Measurements from ENCODE around the gene TBC1D2B. TPM values are rescaled to one million over a fixed set of nuclear protein-coding genes. Genes with fewer than 3 reads are reported as not detected.
"Not testable (repeated sequence)": the region's sequence is repeated elsewhere in the genome, so short reads cannot be mapped to it uniquely, and the experiment has no call there.

TBC1D2B gene
- total and polyA plus RNA-seq, 4 donors: 8.4 to 119 (median 22.0) TPM

DNA sequence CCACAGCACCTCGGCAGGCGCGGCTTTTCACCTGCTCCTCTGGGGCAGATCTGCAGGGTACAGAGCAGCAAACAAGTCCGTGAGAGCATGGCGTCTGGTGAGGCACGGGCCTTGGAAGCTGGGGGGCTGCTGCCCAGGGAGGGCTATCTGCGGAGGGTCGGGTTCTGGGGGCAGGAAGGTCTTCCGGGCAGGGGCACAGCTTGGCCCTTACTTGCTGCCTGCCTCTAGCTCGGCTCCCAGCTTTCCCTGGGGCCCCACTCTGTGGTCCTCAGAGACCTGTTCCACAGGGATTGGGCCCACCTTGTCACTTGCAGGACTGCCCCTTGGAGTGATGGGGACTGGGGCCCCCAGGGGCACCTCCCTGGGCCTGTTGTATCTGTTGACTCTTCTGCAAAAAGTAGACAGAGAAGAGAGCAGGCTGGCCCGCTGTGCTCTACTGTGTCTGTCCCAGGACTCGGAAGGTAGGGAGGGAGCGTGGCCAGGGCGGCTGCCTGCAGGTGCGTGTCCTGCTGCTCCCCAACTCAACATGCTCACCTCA, 84.1 kb downstream of the TBC1D2B start:
- no peak for TF ChIP-seq SP1 (IDR thresholded peaks at IDR 0.05)
- TF ChIP-seq JUND (IDR thresholded peaks at IDR 0.05): no peak
- TF ChIP-seq NR2F2 (IDR thresholded peaks at IDR 0.05): no peak
- H3K9me3 ChIP-seq (ENCODE audit: control insufficient read depth in 4 of 4, low read length in 3 of 4): no peaks in the 10 kb centered on the region
- WGBS: 94% methylated on average over 15 of the region's 15 CpGs
- peak overlapping the region; percentile 41 to 42 for H3K27ac ChIP-seq (ENCODE audit: low read depth in 1 of 2, low read length in 2 of 2)
- no peak overlapping the region for H3K9ac ChIP-seq (ENCODE audit: low read depth in 1 of 2, low read length in 2 of 2)
- H3K36me3 ChIP-seq (ENCODE audit: control insufficient read depth in 4 of 4, insufficient read depth in 3 of 4, low read depth in 1 of 4, low read length in 3 of 4): peaks cover 7 to 22% (median 15%) of the 10 kb centered on the region in 4 donors
- peaks cover 4 to 19% (median 11%) of the 10 kb centered on the region in 4 donors for H3K4me1 ChIP-seq (ENCODE audit: control insufficient read depth in 4 of 4, insufficient read depth in 4 of 4, low read length in 3 of 4)
- no peak for DNase-seq (ENCODE audit: low spot score)
- no peaks in the 10 kb centered on the region for H3K27me3 ChIP-seq (ENCODE audit: control insufficient read depth in 4 of 4, insufficient read depth in 4 of 4, low read length in 3 of 4)
- no peak overlapping the region for H3K4me3 ChIP-seq (ENCODE audit: low read depth in 1 of 3, low read length in 3 of 3)

DNA sequence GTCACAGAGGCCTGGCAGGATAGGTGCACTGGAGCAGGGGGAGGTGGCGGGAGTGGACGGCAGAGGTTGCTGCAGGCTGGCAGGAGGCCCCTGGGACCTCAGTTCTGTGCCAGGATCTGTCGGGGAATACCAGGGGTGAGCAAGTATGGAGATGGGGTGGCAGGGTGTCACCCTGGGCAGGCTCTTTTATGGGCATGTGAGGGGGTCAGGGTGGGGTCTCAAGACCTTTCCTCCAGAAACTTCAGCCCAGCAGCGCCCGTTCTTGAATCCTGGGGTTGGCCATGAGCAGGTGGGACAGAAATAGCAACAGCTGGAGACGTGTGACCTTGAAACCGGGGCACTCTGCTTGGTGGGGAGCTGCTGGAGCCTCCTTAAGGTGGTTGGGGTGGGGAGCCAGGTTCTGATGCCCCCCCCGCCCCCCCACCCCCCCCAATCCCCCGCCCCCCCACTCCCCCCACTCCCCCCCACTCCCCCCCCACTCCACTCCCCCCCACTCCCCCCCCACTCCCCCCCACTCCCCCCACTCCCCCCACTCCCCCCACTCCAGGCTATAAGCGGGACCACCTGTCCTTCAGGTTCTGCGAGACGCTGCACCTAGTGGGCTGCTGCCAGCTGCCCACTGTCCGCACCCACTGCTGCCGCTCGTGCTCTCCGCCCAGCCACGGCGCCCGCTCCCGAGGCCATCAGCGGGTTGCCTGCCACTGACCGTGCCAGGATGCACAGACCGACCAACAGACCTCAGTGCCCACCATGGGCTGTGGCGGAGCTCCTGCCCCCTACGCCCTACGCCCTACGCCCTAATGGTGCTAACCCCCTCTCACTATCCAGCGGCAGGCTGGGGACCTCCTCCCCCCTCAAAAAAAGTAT, 84.9 kb downstream of the TBC1D2B start:
- no peaks in the 10 kb centered on the region for H3K27me3 ChIP-seq (ENCODE audit: control insufficient read depth in 4 of 4, insufficient read depth in 4 of 4, low read length in 3 of 4)
- peak overlapping the region; percentile 9 to 50 for H3K27ac ChIP-seq (ENCODE audit: low read depth in 1 of 2, low read length in 2 of 2)
- peaks cover 7 to 16% (median 10%) of the 10 kb centered on the region in 4 donors for H3K36me3 ChIP-seq (ENCODE audit: control insufficient read depth in 4 of 4, insufficient read depth in 3 of 4, low read depth in 1 of 4, low read length in 3 of 4)
- TF ChIP-seq HNF4G (IDR thresholded peaks at IDR 0.05) (no peak), TAF1 (conservative IDR thresholded peaks at IDR 0.05) (no peak), ATF3 (IDR thresholded peaks at IDR 0.05) (no peak), EGR1 (IDR thresholded peaks at IDR 0.05; ENCODE audit: low read depth in 2 of 2) (no peak), SP1 (IDR thresholded peaks at IDR 0.05) (no peak), FOXA2 (IDR thresholded peaks at IDR 0.05) (no peak)
- TF ChIP-seq, protein P1, sequence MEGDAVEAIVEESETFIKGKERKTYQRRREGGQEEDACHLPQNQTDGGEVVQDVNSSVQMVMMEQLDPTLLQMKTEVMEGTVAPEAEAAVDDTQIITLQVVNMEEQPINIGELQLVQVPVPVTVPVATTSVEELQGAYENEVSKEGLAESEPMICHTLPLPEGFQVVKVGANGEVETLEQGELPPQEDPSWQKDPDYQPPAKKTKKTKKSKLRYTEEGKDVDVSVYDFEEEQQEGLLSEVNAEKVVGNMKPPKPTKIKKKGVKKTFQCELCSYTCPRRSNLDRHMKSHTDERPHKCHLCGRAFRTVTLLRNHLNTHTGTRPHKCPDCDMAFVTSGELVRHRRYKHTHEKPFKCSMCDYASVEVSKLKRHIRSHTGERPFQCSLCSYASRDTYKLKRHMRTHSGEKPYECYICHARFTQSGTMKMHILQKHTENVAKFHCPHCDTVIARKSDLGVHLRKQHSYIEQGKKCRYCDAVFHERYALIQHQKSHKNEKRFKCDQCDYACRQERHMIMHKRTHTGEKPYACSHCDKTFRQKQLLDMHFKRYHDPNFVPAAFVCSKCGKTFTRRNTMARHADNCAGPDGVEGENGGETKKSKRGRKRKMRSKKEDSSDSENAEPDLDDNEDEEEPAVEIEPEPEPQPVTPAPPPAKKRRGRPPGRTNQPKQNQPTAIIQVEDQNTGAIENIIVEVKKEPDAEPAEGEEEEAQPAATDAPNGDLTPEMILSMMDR (IDR thresholded peaks at IDR 0.05; ENCODE audit: low read depth, low read length, missing input control): no peak
- WGBS: 80% methylated on average over 27 of the region's 28 CpGs
- no peak overlapping the region for H3K4me3 ChIP-seq (ENCODE audit: low read depth in 1 of 3, low read length in 3 of 3)
- DNase-seq (ENCODE audit: low spot score): no peak
- no peak overlapping the region for H3K9ac ChIP-seq (ENCODE audit: low read depth in 1 of 2, low read length in 2 of 2)
- no peaks in the 10 kb centered on the region for H3K9me3 ChIP-seq (ENCODE audit: control insufficient read depth in 4 of 4, low read length in 3 of 4)
- peaks cover 4 to 21% (median 11%) of the 10 kb centered on the region in 4 donors for H3K4me1 ChIP-seq (ENCODE audit: control insufficient read depth in 4 of 4, insufficient read depth in 4 of 4, low read length in 3 of 4)

GRCh38 chr15:77991658-77992201, 85.8 kb downstream of the TBC1D2B start:
- Histone ChIP-seq H3K4me1 (ENCODE audit: control insufficient read depth in 4 of 4, insufficient read depth in 4 of 4, low read length in 3 of 4) (peaks cover 4 to 21% (median 11%) of the 10 kb centered on the region in 4 donors), H3K27ac (ENCODE audit: low read depth in 1 of 2, low read length in 2 of 2) (peak overlapping the region; percentile 9 to 50)
- H3K36me3 ChIP-seq (ENCODE audit: control insufficient read depth in 4 of 4, insufficient read depth in 3 of 4, low read depth in 1 of 4, low read length in 3 of 4); H3K4me3 ChIP-seq (ENCODE audit: low read depth in 1 of 3, low read length in 3 of 3); DNase-seq (ENCODE audit: low spot score); H3K9ac ChIP-seq (ENCODE audit: low read depth in 1 of 2, low read length in 2 of 2); H3K9me3 ChIP-seq (ENCODE audit: control insufficient read depth in 4 of 4, low read length in 3 of 4); H3K27me3 ChIP-seq (ENCODE audit: control insufficient read depth in 4 of 4, insufficient read depth in 4 of 4, low read length in 3 of 4): not testable (repeated sequence)
- 26% methylated on average over 9 of the region's 9 CpGs for WGBS
- TF ChIP-seq RAD21 (IDR thresholded peaks at IDR 0.05) (peak in 1 of 2 donors; percentile 54), HNF4A (conservative IDR thresholded peaks at IDR 0.05) (peak; percentile 61 to 72), SP1 (IDR thresholded peaks at IDR 0.05) (peak; percentile 65), HNF4G (IDR thresholded peaks at IDR 0.05) (peak; percentile 29), NR2F2 (IDR thresholded peaks at IDR 0.05) (peak; percentile 84), RXRA (IDR thresholded peaks at IDR 0.05) (peak; percentile 72 to 77)

All from liver (tissue), 9 donors.